GM21360 (cell line): ENCODE measurements around the gene ADAMTS2.

Experiments used
- ATAC-seq: cut with Tn5 transposase; IDR thresholded peaks from one replicate; pipeline ENCODE4 v1.9.1; 2021; ENCODE audit warnings: mild to moderate bottlenecking, moderate library complexity; ENCODE audit not compliant: unreplicated experiment

ADAMTS2 gene

GRCh38 chr5:179269781-179270543 lies 75.3 kb downstream of the ADAMTS2 start:
- no peak for ATAC-seq

GRCh38 chr5:179268966-179269693 lies 76.1 kb downstream of the ADAMTS2 start:
- no peak for ATAC-seq

GRCh38 chr5:179268399-179268952 lies 76.8 kb downstream of the ADAMTS2 start:
- no peak for ATAC-seq

- no peak for ATAC-seq
Measured at GRCh38 chr5:179267671-179268083, 77.6 kb downstream of the ADAMTS2 start.

- no peak for ATAC-seq
Measured at GRCh38 chr5:179267071-179267670, 78.1 kb downstream of the ADAMTS2 start.

GRCh38 chr5:179266291-179267070 lies 78.8 kb downstream of the ADAMTS2 start:
- ATAC-seq = no peak

GRCh38 chr5:179265514-179266290 lies 79.6 kb downstream of the ADAMTS2 start:
- ATAC-seq = no peak

- ATAC-seq = no peak
Measured at GRCh38 chr5:179264783-179265513, 80.3 kb downstream of the ADAMTS2 start.

- ATAC-seq = no peak
Measured at GRCh38 chr5:179264053-179264782, 81.0 kb downstream of the ADAMTS2 start.

- no peak for ATAC-seq
Measured at GRCh38 chr5:179263391-179264052, 81.7 kb downstream of the ADAMTS2 start.

- ATAC-seq = no peak
Measured at GRCh38 chr5:179262126-179262920, 82.9 kb downstream of the ADAMTS2 start.

- ATAC-seq = no peak
Measured at GRCh38 chr5:179261301-179262125, 83.7 kb downstream of the ADAMTS2 start.

GRCh38 chr5:179260324-179261070 lies 84.8 kb downstream of the ADAMTS2 start:
- ATAC-seq = no peak

GRCh38 chr5:179259731-179260323 lies 85.4 kb downstream of the ADAMTS2 start:
- ATAC-seq = no peak
